Activated T-helper 2 cell treated with anti-CD3 and anti-CD28 coated beads, Interferon-gamma antibody, Interleukin-2, Interleukin-4, amounts not matched to agents 10 μg/mL and 5 μg/mL and 100 μg/mL, durations not matched to agents 14 hours and 24 hours and 36 hours (primary cell): ENCODE results near the gene VASN. TPM values are rescaled to one million over a fixed set of nuclear protein-coding genes. Genes with fewer than 3 reads are reported as not detected.

ENCODE experiments used
- DNase-seq: peaks from one replicate; pipeline ENCODE4 v3.0.0; 2021; ENCODE audit warnings: low spot score
- H3K27ac Mint-ChIP-seq: one replicate; pipeline ENCODE4 v1.8.0; 2021; ENCODE audit warnings: mixed read lengths
- H3K27me3 Mint-ChIP-seq: one replicate; pipeline ENCODE4 v1.8.0; 2021; ENCODE audit warnings: low read depth, mixed read lengths
- H3K36me3 Mint-ChIP-seq: one replicate; pipeline ENCODE4 v1.8.0; 2021; ENCODE audit warnings: low read depth, mixed read lengths
- H3K4me1 Mint-ChIP-seq: one replicate; pipeline ENCODE4 v1.8.0; 2021; ENCODE audit warnings: low read depth, mixed read lengths
- H3K4me3 Mint-ChIP-seq: one replicate; pipeline ENCODE4 v1.8.0; 2021; ENCODE audit warnings: low read depth, mild to moderate bottlenecking, moderate library complexity, mixed read lengths
- H3K9me3 Mint-ChIP-seq: one replicate; pipeline ENCODE4 v1.8.0; 2021; ENCODE audit warnings: mixed read lengths
- intact Hi-C: fragments of 100-400 bp; cut with micrococcal nuclease; formaldehyde crosslinking; loops from one replicate; pipeline ENCODE4 v1.15.1; 2023
- total RNA-seq: library from RNA; stranded (reverse); gene quantifications from 2 replicates; pipeline ENCODE4 v1.2.3, GENCODE V29; 2022

The VASN gene
- total RNA-seq, 1 donor from 2014 or later: not detected

DNA sequence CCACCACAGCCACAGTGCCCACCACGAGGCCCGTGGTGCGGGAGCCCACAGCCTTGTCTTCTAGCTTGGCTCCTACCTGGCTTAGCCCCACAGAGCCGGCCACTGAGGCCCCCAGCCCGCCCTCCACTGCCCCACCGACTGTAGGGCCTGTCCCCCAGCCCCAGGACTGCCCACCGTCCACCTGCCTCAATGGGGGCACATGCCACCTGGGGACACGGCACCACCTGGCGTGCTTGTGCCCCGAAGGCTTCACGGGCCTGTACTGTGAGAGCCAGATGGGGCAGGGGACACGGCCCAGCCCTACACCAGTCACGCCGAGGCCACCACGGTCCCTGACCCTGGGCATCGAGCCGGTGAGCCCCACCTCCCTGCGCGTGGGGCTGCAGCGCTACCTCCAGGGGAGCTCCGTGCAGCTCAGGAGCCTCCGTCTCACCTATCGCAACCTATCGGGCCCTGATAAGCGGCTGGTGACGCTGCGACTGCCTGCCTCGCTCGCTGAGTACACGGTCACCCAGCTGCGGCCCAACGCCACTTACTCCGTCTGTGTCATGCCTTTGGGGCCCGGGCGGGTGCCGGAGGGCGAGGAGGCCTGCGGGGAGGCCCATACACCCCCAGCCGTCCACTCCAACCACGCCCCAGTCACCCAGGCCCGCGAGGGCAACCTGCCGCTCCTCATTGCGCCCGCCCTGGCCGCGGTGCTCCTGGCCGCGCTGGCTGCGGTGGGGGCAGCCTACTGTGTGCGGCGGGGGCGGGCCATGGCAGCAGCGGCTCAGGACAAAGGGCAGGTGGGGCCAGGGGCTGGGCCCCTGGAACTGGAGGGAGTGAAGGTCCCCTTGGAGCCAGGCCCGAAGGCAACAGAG is 10.5 kb downstream of the VASN start:
- H3K27ac Mint-ChIP-seq: no peak overlapping the region
- intact Hi-C loops: no loop called here
- H3K4me1 Mint-ChIP-seq: no peaks in the 10 kb centered on the region
- no peak overlapping the region for H3K4me3 Mint-ChIP-seq
- H3K27me3 Mint-ChIP-seq: no peaks in the 10 kb centered on the region
- no peaks in the 10 kb centered on the region for H3K9me3 Mint-ChIP-seq
- DNase-seq: no peak
- peaks cover 12% of the 10 kb centered on the region for H3K36me3 Mint-ChIP-seq

DNA sequence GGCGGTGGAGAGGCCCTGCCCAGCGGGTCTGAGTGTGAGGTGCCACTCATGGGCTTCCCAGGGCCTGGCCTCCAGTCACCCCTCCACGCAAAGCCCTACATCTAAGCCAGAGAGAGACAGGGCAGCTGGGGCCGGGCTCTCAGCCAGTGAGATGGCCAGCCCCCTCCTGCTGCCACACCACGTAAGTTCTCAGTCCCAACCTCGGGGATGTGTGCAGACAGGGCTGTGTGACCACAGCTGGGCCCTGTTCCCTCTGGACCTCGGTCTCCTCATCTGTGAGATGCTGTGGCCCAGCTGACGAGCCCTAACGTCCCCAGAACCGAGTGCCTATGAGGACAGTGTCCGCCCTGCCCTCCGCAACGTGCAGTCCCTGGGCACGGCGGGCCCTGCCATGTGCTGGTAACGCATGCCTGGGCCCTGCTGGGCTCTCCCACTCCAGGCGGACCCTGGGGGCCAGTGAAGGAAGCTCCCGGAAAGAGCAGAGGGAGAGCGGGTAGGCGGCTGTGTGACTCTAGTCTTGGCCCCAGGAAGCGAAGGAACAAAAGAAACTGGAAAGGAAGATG is 11.2 kb downstream of the VASN start:
- DNase-seq: no peak
- Mint-ChIP-seq H3K9me3 (no peaks in the 10 kb centered on the region), H3K4me3 (no peak overlapping the region), H3K4me1 (no peaks in the 10 kb centered on the region), H3K36me3 (peaks cover 12% of the 10 kb centered on the region), H3K27ac (no peak overlapping the region), H3K27me3 (no peaks in the 10 kb centered on the region)
- intact Hi-C loops: no loop called here

DNA sequence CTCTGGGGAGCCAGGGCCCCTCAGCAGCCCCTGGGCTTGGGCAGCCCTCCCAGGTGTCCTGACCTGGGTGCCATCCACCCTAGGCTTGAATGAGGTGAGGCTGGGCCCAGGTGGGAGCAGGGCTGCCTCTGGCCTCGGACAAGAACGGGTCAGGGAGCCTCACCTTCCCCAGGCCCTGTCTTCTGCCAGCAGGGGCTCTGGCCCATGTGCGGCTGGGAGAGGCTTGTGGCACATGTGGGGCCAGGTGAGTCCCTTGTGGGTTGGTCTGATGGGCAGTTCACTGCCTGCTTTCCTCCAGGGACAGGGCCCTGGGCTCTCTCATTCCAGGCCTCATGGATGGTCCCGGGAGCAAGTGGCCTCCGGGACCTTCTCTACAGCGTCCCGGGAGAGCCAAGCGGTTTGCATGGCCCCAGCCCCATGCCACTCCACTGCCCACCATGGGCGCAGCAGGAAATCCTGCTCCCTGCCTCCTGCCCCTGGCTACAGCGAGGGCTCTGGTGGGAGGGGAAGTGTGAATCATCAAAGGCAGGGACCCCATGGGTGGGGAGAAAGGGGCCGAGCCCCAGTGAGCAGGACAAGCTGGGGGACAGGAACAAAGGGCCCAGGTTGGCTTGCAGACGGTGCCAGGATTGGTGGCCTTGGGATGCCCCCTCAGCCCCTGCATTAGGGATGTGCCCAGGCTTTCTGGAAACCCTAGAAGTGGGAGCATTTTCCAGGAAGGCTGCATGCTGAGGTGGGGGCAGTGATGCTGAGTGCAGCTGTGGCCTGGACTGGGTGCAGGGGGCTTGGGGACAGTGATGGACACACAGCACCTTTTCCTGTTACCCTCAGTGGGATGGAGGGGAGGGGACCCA is 12.2 kb downstream of the VASN start:
- peaks cover 12% of the 10 kb centered on the region for H3K36me3 Mint-ChIP-seq
- H3K4me1 Mint-ChIP-seq: no peaks in the 10 kb centered on the region
- H3K4me3 Mint-ChIP-seq: no peak overlapping the region
- DNase-seq: no peak
- H3K27ac Mint-ChIP-seq: no peak overlapping the region
- no peaks in the 10 kb centered on the region for H3K9me3 Mint-ChIP-seq
- intact Hi-C loops: no loop called here
- no peaks in the 10 kb centered on the region for H3K27me3 Mint-ChIP-seq

GRCh38 chr16:4384509-4384942 is 12.9 kb downstream of the VASN start:
- DNase-seq: no peak
- Mint-ChIP-seq H3K9me3 (no peaks in the 10 kb centered on the region), H3K27ac (no peak overlapping the region), H3K27me3 (no peaks in the 10 kb centered on the region), H3K36me3 (peaks cover 12% of the 10 kb centered on the region), H3K4me3 (no peak overlapping the region), H3K4me1 (no peaks in the 10 kb centered on the region)
- intact Hi-C loops: no loop called here

- Mint-ChIP-seq H3K27me3 (no peaks in the 10 kb centered on the region), H3K36me3 (peaks cover 12% of the 10 kb centered on the region), H3K27ac (no peak overlapping the region), H3K4me3 (no peak overlapping the region), H3K9me3 (no peaks in the 10 kb centered on the region), H3K4me1 (no peaks in the 10 kb centered on the region)
- no peak for DNase-seq
- intact Hi-C loops: no loop called here
These were observed 13.6 kb downstream of the VASN start for GRCh38 chr16:4385066-4385788.

DNA sequence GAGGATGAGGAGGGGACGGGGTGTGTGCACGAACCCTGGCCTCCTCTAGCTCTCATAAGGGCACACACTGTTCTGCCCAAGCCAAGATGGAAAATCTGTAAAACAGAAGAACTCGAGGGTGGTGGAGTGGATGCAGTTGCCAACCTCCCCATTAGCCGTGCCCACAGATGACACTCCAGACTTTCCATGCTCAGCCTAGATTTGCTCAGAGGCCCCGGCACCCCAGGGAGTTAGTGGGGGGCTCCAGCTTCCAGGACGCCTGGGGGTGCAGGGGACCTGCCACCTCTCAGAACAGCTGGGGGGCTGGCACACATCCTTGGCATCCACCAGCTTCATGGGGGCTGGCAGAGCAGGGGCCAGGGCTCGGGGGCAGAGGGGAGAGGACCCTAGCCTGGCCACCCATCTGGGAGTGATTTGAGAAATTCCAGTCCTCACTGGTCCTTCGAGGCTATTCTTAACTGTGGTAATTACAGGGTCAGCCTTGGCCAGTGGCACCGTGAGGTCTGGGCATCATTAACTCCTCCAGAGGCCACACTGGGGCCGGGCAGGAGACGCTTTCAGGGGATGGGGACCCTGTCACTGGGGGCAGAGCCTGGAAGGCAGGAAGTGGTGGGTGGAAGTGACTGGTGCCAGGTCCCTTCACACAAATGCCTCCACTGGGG is 14.3 kb downstream of the VASN start:
- no peak for DNase-seq
- H3K9me3 Mint-ChIP-seq: no peaks in the 10 kb centered on the region
- no peak overlapping the region for H3K4me3 Mint-ChIP-seq
- no peak overlapping the region for H3K27ac Mint-ChIP-seq
- H3K36me3 Mint-ChIP-seq: peaks cover 12% of the 10 kb centered on the region
- no peaks in the 10 kb centered on the region for H3K27me3 Mint-ChIP-seq
- intact Hi-C loops: no loop called here
- no peaks in the 10 kb centered on the region for H3K4me1 Mint-ChIP-seq

DNA sequence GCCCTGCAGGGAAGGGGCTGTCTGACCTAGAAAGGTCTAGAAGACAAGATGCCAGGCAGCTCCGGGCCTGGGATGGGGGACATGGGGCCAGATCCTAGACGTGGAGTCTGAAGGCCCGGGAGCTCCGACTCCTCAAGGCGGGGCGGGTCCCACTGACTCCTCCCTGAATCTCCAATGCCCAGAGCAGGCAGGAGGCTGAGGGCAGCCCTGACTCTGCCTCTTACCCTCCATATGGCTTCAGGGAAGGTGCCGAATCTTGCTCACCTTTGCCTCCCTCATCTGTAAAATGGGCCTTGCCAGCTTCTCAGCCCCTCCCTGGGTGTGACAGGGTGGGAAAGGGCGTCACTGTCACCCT is 14.8 kb downstream of the VASN start:
- no peak for DNase-seq
- no peak overlapping the region for H3K4me3 Mint-ChIP-seq
- no peak overlapping the region for H3K27ac Mint-ChIP-seq
- H3K4me1 Mint-ChIP-seq: no peaks in the 10 kb centered on the region
- H3K9me3 Mint-ChIP-seq: no peaks in the 10 kb centered on the region
- intact Hi-C loops: no loop called here
- H3K36me3 Mint-ChIP-seq: peaks cover 12% of the 10 kb centered on the region
- H3K27me3 Mint-ChIP-seq: no peaks in the 10 kb centered on the region

GRCh38 chr16:4386951-4387565 is 15.4 kb downstream of the VASN start:
- intact Hi-C loops: no loop called here
- no peaks in the 10 kb centered on the region for H3K9me3 Mint-ChIP-seq
- peaks cover 12% of the 10 kb centered on the region for H3K36me3 Mint-ChIP-seq
- H3K4me1 Mint-ChIP-seq: no peaks in the 10 kb centered on the region
- no peak for DNase-seq
- H3K27ac Mint-ChIP-seq: no peak overlapping the region
- H3K27me3 Mint-ChIP-seq: no peaks in the 10 kb centered on the region
- no peak overlapping the region for H3K4me3 Mint-ChIP-seq

DNA sequence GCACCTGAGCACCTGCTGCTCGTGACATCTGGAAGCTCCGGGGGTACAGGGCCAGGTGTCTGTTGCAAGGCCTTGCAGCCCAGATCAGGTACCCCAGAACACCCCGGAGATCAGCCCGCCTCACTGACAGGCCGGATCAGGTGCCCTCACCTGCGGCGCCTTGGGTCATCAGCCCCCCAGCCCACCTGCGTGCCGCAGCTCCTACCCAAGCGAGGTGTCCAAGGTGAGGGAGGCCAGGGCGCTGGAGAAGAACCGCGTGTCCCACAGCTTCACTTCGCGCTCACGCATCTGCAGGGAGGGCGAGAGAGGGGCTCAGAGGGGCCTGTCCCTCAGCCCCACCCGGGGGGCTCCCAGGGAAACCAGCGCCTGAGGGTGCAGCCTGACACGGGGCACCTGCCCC is 16.1 kb downstream of the VASN start:
- Mint-ChIP-seq H3K4me1 (no peaks in the 10 kb centered on the region), H3K27me3 (no peaks in the 10 kb centered on the region), H3K4me3 (no peak overlapping the region), H3K36me3 (peaks cover 12% of the 10 kb centered on the region), H3K27ac (no peak overlapping the region), H3K9me3 (no peaks in the 10 kb centered on the region)
- DNase-seq: no peak
- intact Hi-C loops: no loop called here

GRCh38 chr16:4388271-4389021 is 16.8 kb downstream of the VASN start:
- intact Hi-C loops: no loop called here
- no peak overlapping the region for H3K27ac Mint-ChIP-seq
- H3K4me3 Mint-ChIP-seq: no peak overlapping the region
- H3K4me1 Mint-ChIP-seq: no peaks in the 10 kb centered on the region
- H3K9me3 Mint-ChIP-seq: no peaks in the 10 kb centered on the region
- DNase-seq: no peak
- no peaks in the 10 kb centered on the region for H3K27me3 Mint-ChIP-seq
- peaks cover 7% of the 10 kb centered on the region for H3K36me3 Mint-ChIP-seq

DNA sequence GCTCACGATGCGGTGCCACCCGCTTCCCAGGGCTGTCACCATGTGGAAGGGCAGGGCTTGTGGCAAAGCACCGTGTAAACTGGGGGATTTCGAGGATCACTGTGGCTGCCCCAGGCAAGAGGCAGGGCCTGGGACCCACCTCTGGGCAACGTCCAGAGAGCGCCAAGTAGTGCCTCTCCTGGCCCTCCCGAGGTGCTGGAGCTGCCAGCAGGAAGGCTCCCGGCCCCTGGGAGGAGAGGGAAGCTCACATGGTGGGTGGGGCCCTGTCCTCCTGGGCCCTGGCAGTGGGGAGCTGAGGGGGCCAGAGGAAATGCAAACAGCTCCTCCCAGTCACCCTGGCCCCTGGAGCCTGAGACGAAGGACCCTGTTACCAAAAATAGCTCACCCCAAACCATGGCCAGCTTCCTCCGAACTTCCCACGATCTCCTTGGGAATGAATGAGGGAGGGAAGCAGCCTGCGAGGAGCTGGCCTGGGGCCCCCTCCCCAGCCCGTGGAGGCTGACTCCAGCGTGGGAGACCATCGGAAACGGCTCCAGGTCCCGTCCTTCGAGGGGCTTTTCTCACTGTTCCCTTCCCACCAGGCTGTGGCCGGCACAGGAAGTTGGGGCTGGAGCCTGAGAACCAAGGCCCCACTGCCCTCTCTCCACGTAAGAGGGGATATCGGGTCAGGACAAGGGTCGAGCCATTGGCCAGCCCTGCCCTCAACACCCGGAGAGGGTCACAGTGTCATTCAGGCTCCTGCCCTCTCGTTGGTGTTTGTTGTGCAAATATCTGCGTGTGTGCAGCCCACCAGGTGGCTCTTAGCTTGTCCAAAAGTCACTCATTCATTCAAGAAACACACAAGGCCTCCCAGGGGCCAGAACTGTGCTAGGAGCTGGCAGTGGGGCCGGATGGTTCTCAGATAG is 17.7 kb downstream of the VASN start:
- intact Hi-C loops: no loop called here
- no peak overlapping the region for H3K4me3 Mint-ChIP-seq
- no peaks in the 10 kb centered on the region for H3K4me1 Mint-ChIP-seq
- DNase-seq: no peak
- peaks cover 7% of the 10 kb centered on the region for H3K36me3 Mint-ChIP-seq
- H3K27me3 Mint-ChIP-seq: no peaks in the 10 kb centered on the region
- no peak overlapping the region for H3K27ac Mint-ChIP-seq
- no peaks in the 10 kb centered on the region for H3K9me3 Mint-ChIP-seq
